Neuronal stem cell (in vitro differentiated cells): ENCODE data around the gene DENND2C.

Experiments
- DNase-seq: peaks from one replicate; pipeline ENCODE4 v3.0.0-alpha.2; 2013; ENCODE audit warnings: low spot score
- H2AFZ ChIP-seq: one replicate; pipeline ENCODE4 v1.6.1; 2013; ENCODE audit warnings: mild to moderate bottlenecking, low read length, inconsistent platforms
- H2AK5ac ChIP-seq: 2 replicates; pipeline ENCODE4 v1.6.1; 2013; ENCODE audit warnings: low read depth, mild to moderate bottlenecking, inconsistent platforms, low read length, moderate library complexity, mixed read lengths
- H2BK120ac ChIP-seq: 2 replicates; pipeline ENCODE4 v1.6.1; 2013; ENCODE audit warnings: low read depth, mild to moderate bottlenecking, inconsistent platforms, low read length, moderate library complexity, mixed read lengths
- H2BK12ac ChIP-seq: one replicate; pipeline ENCODE4 v1.6.1; 2013; ENCODE audit warnings: low read length, inconsistent platforms
- H2BK15ac ChIP-seq: 2 replicates; pipeline ENCODE4 v1.6.1; 2013; ENCODE audit warnings: mild to moderate bottlenecking, low read length, inconsistent platforms, mixed read lengths
- H2BK5ac ChIP-seq: one replicate; pipeline ENCODE4 v1.6.1; 2013; ENCODE audit warnings: inconsistent platforms, mild to moderate bottlenecking, low read length, moderate library complexity
- H3K14ac ChIP-seq: one replicate; pipeline ENCODE4 v1.6.1; 2013; ENCODE audit warnings: low read length, inconsistent platforms
- H3K18ac ChIP-seq: 2 replicates; pipeline ENCODE4 v1.6.1; 2013; ENCODE audit warnings: low read length, inconsistent platforms
- H3K23ac ChIP-seq: 2 replicates; pipeline ENCODE4 v1.6.1; 2013; ENCODE audit warnings: low read depth, mild to moderate bottlenecking, mixed read lengths, low read length, inconsistent platforms; ENCODE audit not compliant: poor library complexity
- H3K27ac ChIP-seq: replicated peaks from 3 replicates; pipeline ENCODE4 v1.5.1; 2013; ENCODE audit warnings: low read length, inconsistent platforms
- H3K27me3 ChIP-seq, 3 experiments: 2 replicates each; pipeline ENCODE4 v1.6.1; 2013; ENCODE audit warnings: low read length in 3 of 3, mild to moderate bottlenecking in 2 of 3, inconsistent platforms in 1 of 3, low read depth in 1 of 3, mixed read lengths in 1 of 3, moderate library complexity in 1 of 3; ENCODE audit not compliant: control insufficient read depth in 3 of 3, insufficient read depth in 3 of 3
- H3K36me3 ChIP-seq, 2 donors: replicated peaks in 1 of 2; 2 replicates each; pipeline ENCODE4 v1.6.1; 2013; ENCODE audit warnings: low read length in 2 of 2; ENCODE audit not compliant: control insufficient read depth in 2 of 2, insufficient read depth in 2 of 2
- H3K4ac ChIP-seq: 2 replicates; pipeline ENCODE4 v1.6.1; 2013; ENCODE audit warnings: inconsistent platforms, mild to moderate bottlenecking, low read length, moderate library complexity
- H3K4me1 ChIP-seq, 2 donors: 1 replicate in 1 of 2; 2 replicates in 1 of 2; pipeline ENCODE4 v1.6.1; 2013; ENCODE audit warnings: low read length in 2 of 2, low read depth in 1 of 2; ENCODE audit not compliant: control insufficient read depth in 2 of 2, insufficient read depth in 1 of 2
- H3K4me2 ChIP-seq: one replicate; pipeline ENCODE4 v1.6.1; 2013; ENCODE audit warnings: mild to moderate bottlenecking, low read length, inconsistent platforms; ENCODE audit not compliant: insufficient read depth, poor library complexity, severe bottlenecking
- H3K4me3 ChIP-seq, 2 donors: 2 replicates each; pipeline ENCODE4 v1.5.1; 2013; ENCODE audit warnings: low read length in 2 of 2, mild to moderate bottlenecking in 2 of 2, inconsistent platforms in 1 of 2, moderate library complexity in 1 of 2
- H3K79me1 ChIP-seq: one replicate; pipeline ENCODE4 v1.6.1; 2013; ENCODE audit warnings: low read depth, mild to moderate bottlenecking, inconsistent platforms, low read length, moderate library complexity
- H3K9ac ChIP-seq: one replicate; pipeline ENCODE4 v1.6.1; 2013; ENCODE audit warnings: mild to moderate bottlenecking, low read depth, low read length, inconsistent platforms; ENCODE audit not compliant: poor library complexity
- H3K9me3 ChIP-seq, 2 donors: replicated peaks in 1 of 2; 2 replicates each; pipeline versions ENCODE3 to v1.6.1; 2013; ENCODE audit warnings: low read length in 2 of 2, mild to moderate bottlenecking in 2 of 2, inconsistent platforms in 1 of 2, low read depth in 1 of 2, mixed read lengths in 1 of 2, moderate library complexity in 1 of 2; ENCODE audit not compliant: control insufficient read depth in 2 of 2, insufficient read depth in 1 of 2
- H4K8ac ChIP-seq: one replicate; pipeline ENCODE4 v1.6.1; 2013; ENCODE audit warnings: low read depth, mild to moderate bottlenecking, inconsistent platforms, low read length, moderate library complexity
- H4K91ac ChIP-seq: one replicate; pipeline ENCODE4 v1.6.1; 2013; ENCODE audit warnings: low read length, low read depth, mild to moderate bottlenecking, inconsistent platforms; ENCODE audit not compliant: poor library complexity
- WGBS, 2 donors: extraction: QIAGEN DNeasy Blood & Tissue Kit; methylation state at CpG; one replicate each; pipeline ENCODE4 v1.1.7; 2013; ENCODE audit warnings: missing lambda C conversion rate in 2 of 2, mixed read lengths in 1 of 2; ENCODE audit not compliant: insufficient read length in 2 of 2, insufficient replicate concordance in 1 of 2; ENCODE audit errors: extremely low coverage in 2 of 2; 5-methylcytosine and 5-hydroxymethylcytosine counted together

DENND2C gene

GRCh38 chr1:114547076-114547475, 122.8 kb downstream of the DENND2C start:
- DNase-seq, result no peak
- Histone ChIP-seq H3K9ac (no peak overlapping the region), H4K91ac (no peak overlapping the region), H3K27ac (no peak overlapping the region), H2BK15ac (no peak overlapping the region), H3K36me3 (no peaks in the 10 kb centered on the region), H3K4me2 (no peak overlapping the region), H3K23ac (no peak overlapping the region), H2BK5ac (no peak overlapping the region), H3K4me1 (no peaks in the 10 kb centered on the region), H2BK12ac (no peak overlapping the region), H3K9me3 (no peaks in the 10 kb centered on the region), H4K8ac (no peak overlapping the region), H3K4ac (no peak overlapping the region), H3K27me3 (no peaks in the 10 kb centered on the region), H2BK120ac (no peak overlapping the region), H3K79me1 (no peaks in the 10 kb centered on the region), H3K14ac (no peak overlapping the region), H3K4me3 (no peak overlapping the region), H2AFZ (no peak overlapping the region), H2AK5ac (no peak overlapping the region), H3K18ac (no peak overlapping the region)
- WGBS, 2 donors, result no CpG with 5 or more reads among the region's 1 CpG

GRCh38 chr1:114545796-114546195, 124.1 kb downstream of the DENND2C start:
- Histone ChIP-seq H3K4me2 (no peak overlapping the region), H2BK15ac (no peak overlapping the region), H3K14ac (no peak overlapping the region), H3K9ac (no peak overlapping the region), H3K9me3 (no peaks in the 10 kb centered on the region), H3K27ac (no peak overlapping the region), H3K18ac (no peak overlapping the region), H3K4me3 (no peak overlapping the region), H2BK120ac (no peak overlapping the region), H4K91ac (no peak overlapping the region), H4K8ac (no peak overlapping the region), H3K4me1 (no peaks in the 10 kb centered on the region), H3K23ac (no peak overlapping the region), H3K27me3 (no peaks in the 10 kb centered on the region), H3K79me1 (no peaks in the 10 kb centered on the region), H3K4ac (no peak overlapping the region), H2AK5ac (no peak overlapping the region), H2BK5ac (no peak overlapping the region), H2AFZ (no peak overlapping the region), H2BK12ac (no peak overlapping the region), H3K36me3 (no peaks in the 10 kb centered on the region)
- DNase-seq, result no peak
- no CpG with 5 or more reads among the region's 2 CpGs for WGBS, 2 donors

- Histone ChIP-seq H3K4ac (no peak overlapping the region), H2BK120ac (no peak overlapping the region), H3K4me3 (no peak overlapping the region), H3K23ac (no peak overlapping the region), H4K91ac (no peak overlapping the region), H3K27me3 (no peaks in the 10 kb centered on the region), H3K9me3 (no peaks in the 10 kb centered on the region), H3K4me1 (no peaks in the 10 kb centered on the region), H3K4me2 (no peak overlapping the region), H4K8ac (no peak overlapping the region), H3K36me3 (no peaks in the 10 kb centered on the region), H3K14ac (no peak overlapping the region), H2AFZ (no peak overlapping the region), H2AK5ac (no peak overlapping the region), H2BK15ac (no peak overlapping the region), H3K9ac (no peak overlapping the region), H2BK5ac (no peak overlapping the region), H3K27ac (no peak overlapping the region), H2BK12ac (no peak overlapping the region), H3K79me1 (no peaks in the 10 kb centered on the region), H3K18ac (no peak overlapping the region)
- no CpG with 5 or more reads among the region's 1 CpG for WGBS, 2 donors
- DNase-seq, result no peak
These were observed 124.5 kb downstream of the DENND2C start for GRCh38 chr1:114545315-114545714.

GRCh38 chr1:114540821-114541220, 129.0 kb downstream of the DENND2C start:
- Histone ChIP-seq H3K79me1 (no peaks in the 10 kb centered on the region), H2BK120ac (no peak overlapping the region), H4K8ac (no peak overlapping the region), H4K91ac (no peak overlapping the region), H3K23ac (no peak overlapping the region), H2AFZ (no peak overlapping the region), H3K9me3 (peaks cover 0 to 3% of the 10 kb centered on the region in 2 donors), H3K27ac (no peak overlapping the region), H3K4me1 (no peaks in the 10 kb centered on the region), H3K9ac (no peak overlapping the region), H2BK5ac (no peak overlapping the region), H2BK12ac (no peak overlapping the region), H3K4me3 (no peak overlapping the region), H2AK5ac (no peak overlapping the region), H3K36me3 (no peaks in the 10 kb centered on the region), H3K4ac (no peak overlapping the region), H3K14ac (no peak overlapping the region), H2BK15ac (no peak overlapping the region), H3K4me2 (no peak overlapping the region), H3K18ac (no peak overlapping the region), H3K27me3 (no peaks in the 10 kb centered on the region)
- no CpG with 5 or more reads among the region's 6 CpGs for WGBS, 2 donors
- DNase-seq, result no peak
